BJ (cell line): ENCODE measurements around the gene JUP. TPM values are rescaled to one million over a fixed set of nuclear protein-coding genes. Genes with fewer than 3 reads are reported as not detected.

Source experiments
- CTCF ChIA-PET: fragments of 350-600 bp; formaldehyde crosslinking; extraction: SDS; loops from one replicate; lab custom pipeline; 2021; ENCODE audit warnings: antibody characterized with exemption, inconsistent platforms; lab: Yijun Ruan, JAX
- POLR2A ChIA-PET: fragments of 300-600 bp; sonication (Branson Sonifier 250); formaldehyde crosslinking; extraction: SDS; loops from one replicate; lab custom pipeline; 2021; ENCODE audit warnings: antibody characterized with exemption; lab: Charles Lee
- DNase-seq: peaks from one replicate; pipeline ENCODE4 v3.0.0-alpha.2; 2011; ENCODE audit warnings: low read depth
- H3K27me3 ChIP-seq: 2 replicates; pipeline ENCODE4 v1.6.0; 2011; ENCODE audit warnings: low read length; ENCODE audit not compliant: control insufficient read depth, insufficient read depth
- H3K36me3 ChIP-seq: 2 replicates; pipeline ENCODE4 v1.5.1; 2011; ENCODE audit warnings: low read length; ENCODE audit not compliant: control insufficient read depth, insufficient read depth
- H3K4me3 ChIP-seq: 2 replicates; pipeline ENCODE4 v1.5.1; 2011; ENCODE audit warnings: low read depth, mild to moderate bottlenecking, control low read depth, low read length
- CTCF ChIP-seq: IDR thresholded peaks from 2 replicates; pipeline ENCODE4 v1.5.1; 2011; ENCODE audit warnings: low read depth, mild to moderate bottlenecking, control low read depth, inconsistent platforms, low read length, moderate library complexity; ENCODE audit not compliant: insufficient read depth
- polyA plus RNA-seq: library from polyadenylated mRNA; depleted of rRNA; stranded (reverse); fragments of >200 nt; gene quantifications from 2 replicates; pipeline ENCODE4 v1.2.3, GENCODE V29; 2011

The JUP gene
- polyA plus RNA-seq, 1 experiment = 9.4 TPM

GRCh38 chr17:41736983-41737679 is 49.4 kb downstream of the JUP start:
- no peak for TF ChIP-seq CTCF
- H3K27me3 ChIP-seq = peaks cover 31% of the 10 kb centered on the region
- H3K4me3 ChIP-seq = no peak overlapping the region
- POLR2A ChIA-PET = interaction anchor here (1.0 kb wide), 1 partner anchor 63 kb away, joined by 3 read pairs; no protein-coding TSS in a partner anchor
- no peaks in the 10 kb centered on the region for H3K36me3 ChIP-seq
- CTCF ChIA-PET = interaction anchor here (0.5 to 14.6 kb wide), 27 partner anchors 9 to 380 kb away, joined by 3 to 125 read pairs (median 4); partner anchors contain the start of genes FKBP10, JUP and P3H4
- DNase-seq = no peak

GRCh38 chr17:41735744-41736143 is 50.8 kb downstream of the JUP start:
- Histone ChIP-seq H3K27me3 (peaks cover 40% of the 10 kb centered on the region), H3K4me3 (no peak overlapping the region), H3K36me3 (no peaks in the 10 kb centered on the region)
- POLR2A ChIA-PET = no interaction called here
- no peak for DNase-seq
- no peak for TF ChIP-seq CTCF
- CTCF ChIA-PET = interaction anchor here (0.6 to 14.6 kb wide), 3 partner anchors 51 to 227 kb away, joined by 3 to 125 read pairs (median 4); partner anchors contain the start of gene JUP

- ChIA-PET CTCF (interaction anchor here (1.1 to 14.6 kb wide), 3 partner anchors 52 to 74 kb away, joined by 3 to 125 read pairs (median 3); partner anchors contain the start of gene JUP), POLR2A (no interaction called here)
- H3K36me3 ChIP-seq = no peaks in the 10 kb centered on the region
- no peak for DNase-seq
- H3K27me3 ChIP-seq = peaks cover 45% of the 10 kb centered on the region
- H3K4me3 ChIP-seq = peak overlapping the region; percentile 41
- no peak for TF ChIP-seq CTCF
These were observed 51.6 kb downstream of the JUP start for GRCh38 chr17:41734949-41735313.

GRCh38 chr17:41734139-41734948 is 52.2 kb downstream of the JUP start, which contains the start of gene HAP1:
TSS of gene HAP1 (minus strand) at chr17:41734643. CDS start at chr17:41734634, 9 bp downstream.
- ChIA-PET POLR2A (no interaction called here), CTCF (interaction anchor here (1.0 to 14.6 kb wide), 3 partner anchors 52 to 74 kb away, joined by 3 to 125 read pairs (median 3); partner anchors contain the start of gene JUP)
- peak within 1 kb of the TSS; percentile 41 for H3K4me3 ChIP-seq
- peaks cover 45% of the 10 kb centered on the region for H3K27me3 ChIP-seq
- no peaks in the 10 kb centered on the region for H3K36me3 ChIP-seq
- no peak for DNase-seq
- TF ChIP-seq CTCF = no peak
